ENCODE results near the gene MMP12.

- TF ChIP-seq CTCF (IDR thresholded peaks at IDR 0.05) (no peak), POLR2A (IDR thresholded peaks at IDR 0.05) (no peak)
Measured at GRCh38 chr11:102912482-102912830, 37.7 kb upstream of the MMP12 start.

Measured in testis (tissue), 2 donors.